ENCODE results near the gene MTG1.
"Not testable (repeated sequence)": the region's sequence is repeated elsewhere in the genome, so short reads cannot be mapped to it uniquely, and the experiment has no call there.

Gene MTG1

DNA sequence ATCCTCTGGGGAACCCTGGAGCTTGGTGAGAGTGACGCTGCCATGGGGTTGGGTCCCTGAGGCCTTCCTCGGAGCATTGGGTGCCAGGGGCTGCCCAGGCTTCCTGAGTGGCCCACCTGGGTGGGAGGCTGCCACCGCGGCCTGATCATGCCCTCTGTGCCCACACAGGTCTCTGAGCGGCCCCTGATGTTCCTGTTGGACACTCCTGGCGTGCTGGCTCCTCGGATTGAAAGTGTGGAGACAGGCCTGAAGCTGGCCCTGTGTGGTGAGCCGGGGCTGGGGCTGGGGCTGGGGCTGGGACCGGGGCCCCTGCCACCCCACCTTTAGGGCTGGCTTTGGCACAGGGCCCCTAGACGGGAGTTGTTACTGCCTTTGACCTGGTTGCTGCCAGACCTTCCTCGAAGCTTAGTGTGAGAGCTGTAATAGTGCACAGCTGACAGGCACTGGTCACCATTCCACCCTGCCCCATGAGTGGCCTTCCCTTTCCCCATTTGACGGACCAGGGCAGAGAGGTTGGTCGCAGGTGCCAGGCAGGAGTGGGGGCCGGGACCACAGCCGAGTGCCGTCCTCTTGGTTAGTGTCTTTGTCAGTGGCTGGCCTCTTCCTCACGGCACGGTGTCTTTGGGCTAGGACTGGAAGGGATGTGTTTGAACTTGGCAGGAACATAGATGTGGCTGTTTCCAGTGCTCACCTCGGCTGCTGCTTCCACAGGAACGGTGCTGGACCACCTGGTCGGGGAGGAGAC is 8.2 kb downstream of the MTG1 start:
- no peak for DNase-seq

DNA sequence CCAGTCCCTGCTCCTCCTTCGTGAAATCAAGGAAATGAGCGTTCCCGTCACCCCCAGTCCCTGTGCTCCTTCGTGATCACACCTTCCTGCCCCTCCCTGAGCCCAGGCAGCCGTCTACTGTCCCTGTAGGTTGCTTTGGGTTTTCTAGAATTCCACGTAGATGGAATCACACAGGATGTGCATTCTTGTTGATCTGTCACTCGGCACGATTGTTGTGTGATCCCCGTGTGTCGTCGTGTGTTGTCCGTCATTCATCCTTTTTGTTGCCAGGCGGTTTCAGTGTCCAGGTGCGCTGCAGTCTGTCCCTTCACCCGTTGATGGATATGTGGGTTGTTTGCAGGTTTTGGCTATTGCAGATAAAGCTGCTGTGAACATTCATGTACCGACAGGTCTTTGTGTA is 9.4 kb downstream of the MTG1 start:
- no peak for DNase-seq

DNA sequence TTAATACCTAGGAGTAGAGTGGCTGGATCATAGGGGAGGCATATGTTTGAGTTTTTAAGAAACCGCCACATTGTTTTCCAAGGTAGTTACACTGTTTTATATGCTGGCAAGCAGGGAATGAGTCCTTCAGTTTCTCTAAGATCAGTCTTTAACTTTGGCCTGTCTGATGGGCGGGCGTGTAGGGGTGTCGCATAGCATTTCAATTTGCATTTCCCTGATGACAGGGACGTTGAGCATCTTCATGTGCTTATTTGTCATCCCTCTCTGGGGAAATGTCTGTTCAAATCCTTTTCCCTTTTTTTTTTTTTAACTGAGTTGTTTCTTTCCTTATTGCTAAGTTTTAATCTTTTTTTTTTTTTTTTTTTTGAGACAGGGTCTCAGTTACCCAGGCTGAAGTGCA is 9.8 kb downstream of the MTG1 start:
- DNase-seq = no peak

DNA sequence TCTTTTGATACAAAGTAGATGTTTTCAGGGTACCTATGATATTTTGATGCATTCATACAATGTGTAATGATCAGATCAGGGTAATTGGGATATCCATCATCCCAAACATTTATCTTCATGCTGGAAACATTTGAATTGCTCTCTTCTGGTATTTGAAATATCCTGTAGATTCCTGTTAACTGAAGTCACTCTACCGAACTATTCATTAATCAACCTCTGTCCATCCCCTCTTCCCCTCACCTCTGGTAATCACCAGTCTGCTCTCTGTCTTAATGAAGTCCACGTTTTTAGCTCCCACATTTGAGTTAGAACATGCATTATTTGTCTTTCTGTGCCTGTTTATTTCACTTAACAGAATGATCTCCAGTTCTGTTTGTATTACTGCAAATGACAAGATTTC is 11.3 kb downstream of the MTG1 start:
- no peak for DNase-seq

DNA sequence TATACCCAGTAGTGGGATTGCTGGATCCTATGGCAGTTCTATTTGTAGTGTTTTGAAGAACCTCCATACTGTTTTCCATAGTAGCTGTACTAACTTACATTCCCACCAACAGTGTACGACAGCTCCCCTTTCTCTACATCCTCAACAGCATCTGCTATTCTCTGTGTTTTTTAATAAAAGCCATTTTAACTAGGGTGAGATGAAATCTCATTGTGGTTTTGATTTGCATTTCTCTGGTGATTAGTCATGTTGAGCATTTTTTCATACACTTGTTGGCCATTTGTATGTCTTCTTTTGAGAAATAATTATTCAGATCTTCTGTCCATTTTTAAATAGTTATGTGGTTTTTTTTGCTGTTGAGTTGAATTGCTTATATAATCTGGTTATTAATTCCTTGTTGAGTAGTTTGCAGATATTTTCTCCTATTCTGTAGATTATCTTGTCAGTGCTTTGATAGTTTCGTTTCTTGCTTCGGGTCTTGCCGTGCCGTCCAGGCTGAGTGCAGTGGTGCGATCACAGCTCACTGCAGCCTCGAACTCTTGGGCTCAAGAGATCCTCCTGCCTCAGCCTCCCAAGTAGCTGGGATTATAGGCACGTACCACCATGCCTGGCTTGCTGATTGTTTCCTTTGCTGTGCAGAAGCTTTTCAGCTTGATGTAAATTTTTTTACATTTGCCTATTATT is 12.0 kb downstream of the MTG1 start:
- no peak for DNase-seq

DNA sequence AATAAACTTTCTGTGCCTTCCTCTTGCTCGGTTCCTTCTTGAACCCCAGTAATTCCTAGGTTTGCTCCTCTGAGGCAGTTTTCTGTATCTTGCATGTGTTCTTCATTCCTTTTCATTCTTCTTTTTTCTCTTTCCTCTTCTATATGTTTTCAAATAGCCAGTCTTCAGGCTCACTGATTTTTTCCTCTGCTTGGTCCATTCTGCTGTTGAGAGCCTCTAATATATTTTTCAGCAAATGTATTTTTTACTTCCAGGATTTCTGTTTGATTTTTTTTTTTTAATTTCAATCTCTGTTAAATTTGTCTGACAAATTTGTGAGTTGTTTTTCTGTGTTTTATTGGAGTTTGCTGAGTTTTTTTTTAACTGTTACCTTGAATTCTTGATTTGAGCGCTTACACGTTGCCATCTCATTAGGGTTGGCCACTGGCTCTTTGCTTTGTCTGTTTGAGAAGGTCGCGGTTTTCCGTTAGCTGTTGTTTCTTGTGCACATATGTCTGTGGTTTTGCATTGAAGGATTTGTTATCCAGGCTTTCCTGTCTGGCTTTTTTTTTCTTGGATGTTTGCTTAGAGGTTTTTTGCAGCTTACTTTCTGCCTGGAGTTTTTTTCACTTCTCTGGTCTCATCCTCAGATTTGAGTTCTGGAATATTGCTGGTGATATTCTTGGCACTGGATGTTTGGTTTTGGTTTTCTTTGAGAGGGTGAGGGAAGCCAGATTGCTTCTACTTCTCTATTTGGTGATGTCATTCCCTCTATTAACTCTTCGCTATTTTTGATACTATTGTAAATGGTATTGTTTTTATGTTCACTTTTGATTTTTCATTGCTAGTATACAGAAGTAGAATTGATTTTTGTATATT is 17.8 kb downstream of the MTG1 start:
- no peak for DNase-seq

DNA sequence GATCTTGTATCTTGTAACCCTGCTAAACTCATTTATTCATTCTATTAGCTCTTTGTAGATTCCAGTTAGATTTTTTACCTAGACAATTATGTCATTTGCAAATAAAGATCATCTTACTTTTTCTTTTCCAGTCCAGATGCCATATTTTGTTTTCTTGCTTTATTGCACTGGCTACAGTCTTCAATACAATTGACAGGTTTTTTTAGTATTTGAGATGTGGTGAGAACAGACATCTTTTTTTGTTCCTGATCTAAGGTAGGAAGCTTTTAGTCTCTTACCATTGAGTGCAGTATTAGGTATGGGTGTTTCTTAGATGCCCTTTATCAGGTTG is 18.4 kb downstream of the MTG1 start:
- no peak for DNase-seq

DNA sequence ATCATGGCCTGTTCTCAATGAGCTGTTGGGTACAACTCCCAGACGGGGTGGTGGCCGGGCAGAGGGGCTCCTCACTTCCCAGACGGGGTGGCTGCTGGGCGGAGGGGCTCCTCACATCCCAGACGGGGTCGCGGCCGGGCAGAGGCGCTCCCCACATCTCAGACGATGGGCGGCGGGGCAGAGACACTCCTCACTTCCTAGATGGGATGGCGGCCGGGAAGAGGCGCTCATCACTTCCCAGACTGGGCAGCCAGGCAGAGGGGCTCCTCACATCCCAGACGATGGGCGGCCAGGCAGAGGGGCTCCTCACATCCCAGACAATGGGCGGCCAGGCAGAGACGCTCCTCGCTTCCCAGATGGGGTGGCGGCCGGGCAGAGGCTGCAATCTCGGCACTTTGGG is 20.4 kb downstream of the MTG1 start:
- not testable (repeated sequence) for DNase-seq

DNA sequence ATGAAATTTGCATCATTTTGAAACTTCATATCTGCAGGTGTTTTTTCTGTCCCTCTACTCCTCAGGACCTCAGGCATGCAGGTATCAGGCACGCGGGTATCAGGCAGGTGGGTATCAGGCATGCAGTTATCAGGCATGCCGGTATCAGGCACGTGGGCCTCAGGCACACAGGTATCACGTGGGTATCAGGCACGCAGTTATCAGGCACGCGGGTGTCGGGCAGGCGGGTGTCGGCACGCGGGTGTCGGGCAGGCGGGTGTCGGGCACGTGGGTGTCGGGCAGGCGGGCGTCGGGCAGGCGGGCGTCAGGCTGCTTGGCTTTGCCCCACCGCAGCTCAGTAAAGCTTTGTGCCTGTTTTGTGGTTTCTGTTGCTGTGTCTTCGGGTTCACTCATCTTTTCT is 21.8 kb downstream of the MTG1 start:
- DNase-seq = no peak

DNA sequence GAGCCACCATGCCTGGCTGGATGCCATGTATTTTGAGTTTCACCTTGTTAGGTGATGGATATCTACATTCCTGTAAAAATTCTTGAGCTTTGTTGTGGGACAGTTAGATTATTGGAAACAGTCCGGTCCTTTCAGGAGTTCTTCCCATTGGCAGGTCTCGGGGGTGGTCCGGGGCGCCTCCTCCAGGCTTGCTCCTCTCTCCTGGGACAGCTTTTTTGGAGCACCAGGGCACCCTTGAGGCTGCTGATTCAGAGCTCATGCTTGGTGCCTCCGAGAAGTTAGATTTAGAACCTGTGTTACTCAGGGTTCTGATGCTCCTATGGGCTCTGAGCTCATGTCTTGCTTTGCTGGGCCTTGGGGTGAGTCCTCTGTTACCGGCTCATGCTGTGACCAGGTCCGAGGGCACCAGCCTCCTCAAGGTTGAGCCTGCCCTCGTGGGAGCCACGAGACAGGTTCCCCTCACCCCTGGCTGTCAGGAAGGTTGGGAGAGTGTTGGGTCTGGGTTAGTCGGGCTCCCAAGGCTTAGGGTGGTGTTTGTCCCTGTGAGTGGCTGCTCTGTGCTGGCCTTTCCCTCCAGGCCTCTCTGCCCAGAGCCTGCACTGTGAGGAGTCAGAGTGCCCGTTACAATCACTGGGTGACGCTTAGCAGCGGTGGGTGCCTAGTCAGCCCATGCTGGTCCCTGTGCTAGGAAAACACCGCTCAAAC is 24.5 kb downstream of the MTG1 start:
- no peak for DNase-seq

DNA sequence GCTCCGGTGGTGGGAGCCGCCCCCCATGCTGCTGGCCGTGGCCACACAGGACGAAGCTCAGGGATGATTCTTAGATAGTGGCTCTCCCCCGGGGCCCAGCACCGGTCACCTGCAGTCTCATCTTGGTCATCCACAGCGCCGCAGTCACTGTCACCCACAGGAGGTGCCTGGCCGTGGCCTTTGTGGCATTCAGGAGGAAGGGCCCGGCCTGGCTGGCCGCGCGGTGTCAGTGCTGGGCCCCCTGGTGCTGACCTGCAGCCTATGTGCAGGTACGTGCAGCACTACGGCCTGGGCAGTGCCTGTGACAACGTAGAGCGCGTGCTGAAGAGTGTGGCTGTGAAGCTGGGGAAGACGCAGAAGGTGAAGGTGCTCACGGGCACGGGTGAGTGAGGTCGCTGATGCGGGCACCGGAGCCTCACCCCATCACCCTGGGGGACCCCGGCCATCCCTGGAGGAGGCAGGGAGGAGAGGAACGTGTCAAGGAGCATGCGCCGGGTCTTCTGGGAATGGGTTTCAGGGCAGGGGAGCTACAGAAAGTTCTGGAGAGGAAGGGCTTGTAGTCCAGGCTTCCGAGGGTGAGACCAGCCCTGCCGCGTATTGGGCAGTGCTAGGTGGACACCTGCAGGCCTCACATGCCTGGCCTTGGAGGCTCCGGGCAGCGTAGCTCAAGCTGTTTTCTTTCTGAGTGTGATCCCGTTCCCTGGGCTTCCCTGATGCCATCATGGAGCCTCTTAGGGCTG is 25.4 kb downstream of the MTG1 start:
- no peak for DNase-seq

DNA sequence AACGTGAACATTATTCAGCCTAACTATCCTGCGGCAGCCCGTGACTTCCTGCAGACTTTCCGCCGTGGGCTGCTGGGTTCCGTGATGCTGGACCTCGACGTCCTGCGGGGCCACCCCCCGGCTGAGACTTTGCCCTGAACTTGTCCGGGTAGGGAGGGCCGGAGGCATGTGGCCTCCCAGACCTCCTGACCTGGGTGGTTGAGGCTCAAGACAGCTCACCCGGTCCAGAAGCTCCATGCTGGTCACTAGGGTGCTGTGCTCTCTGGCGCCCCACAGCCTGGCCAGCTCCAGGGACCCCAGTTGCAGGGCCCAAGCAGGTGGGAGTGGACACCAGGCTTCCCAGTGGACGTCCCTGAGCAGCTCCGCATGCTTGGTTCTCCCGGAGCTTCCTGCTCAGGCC is 26.1 kb downstream of the MTG1 start:
- DNase-seq = no peak

DNA sequence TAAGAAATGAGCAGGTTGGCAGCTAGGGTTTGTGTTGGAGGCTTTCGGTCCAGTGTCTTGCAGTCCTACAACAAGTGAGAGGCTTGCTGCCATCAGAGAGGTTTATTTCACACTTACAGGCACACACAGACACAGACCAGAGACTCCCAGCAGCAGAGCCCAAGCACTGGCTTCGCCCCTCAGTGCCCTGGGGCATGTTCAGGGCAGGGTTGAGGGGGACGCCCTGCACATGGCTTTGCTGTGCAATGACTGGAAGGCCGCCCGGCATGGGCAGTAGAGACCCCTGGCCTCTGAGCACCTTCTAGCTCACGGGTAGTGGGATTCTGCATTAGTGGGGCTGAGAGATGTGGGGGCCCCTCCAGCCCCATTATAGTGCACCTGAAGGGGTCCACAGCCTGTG is 26.6 kb downstream of the MTG1 start:
- DNase-seq = no peak

DNA sequence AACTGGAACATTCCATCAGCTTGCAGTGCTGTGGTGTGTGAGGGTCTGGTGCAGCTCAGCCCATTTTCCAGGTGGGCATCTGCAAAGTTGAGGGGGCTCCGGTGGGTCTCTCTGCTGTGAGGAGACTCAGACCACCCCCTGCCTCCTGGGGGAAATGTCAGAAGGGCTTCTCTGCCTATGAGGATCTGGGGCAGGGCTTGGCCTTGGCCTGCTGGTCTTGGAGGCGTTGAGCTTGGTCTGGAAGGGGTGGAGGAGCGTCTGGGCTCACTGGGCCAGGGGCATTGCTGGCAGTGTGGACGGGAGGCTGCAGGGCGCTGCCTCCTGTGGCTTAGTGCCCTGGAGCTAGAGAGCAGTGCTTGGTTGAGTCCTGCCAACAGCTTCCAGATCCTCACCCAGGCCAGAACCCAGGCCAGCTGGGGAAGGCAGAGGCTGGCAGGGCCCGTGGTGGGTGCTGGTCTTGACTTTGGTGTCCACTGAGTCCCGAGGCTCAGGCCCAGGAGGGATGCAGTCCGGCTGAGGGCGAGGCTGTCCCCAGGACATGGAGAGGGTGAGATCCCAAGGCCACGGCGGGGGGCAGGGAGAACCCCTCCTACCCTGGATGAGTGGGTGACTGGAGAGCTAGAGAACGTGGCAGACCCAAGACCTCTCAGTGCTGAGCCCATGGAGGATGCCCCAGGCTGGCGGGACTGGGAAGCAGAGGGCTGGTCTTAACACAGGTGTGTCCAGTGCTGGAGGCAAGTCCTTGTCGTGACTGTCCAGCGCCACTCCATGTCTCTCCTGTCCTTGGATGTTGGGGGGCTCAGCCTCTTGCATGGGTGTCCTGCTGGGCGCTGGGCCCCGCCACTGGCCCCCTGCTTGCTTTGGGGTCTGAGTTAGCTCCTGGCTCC is 27.6 kb downstream of the MTG1 start:
- no peak for DNase-seq

DNA sequence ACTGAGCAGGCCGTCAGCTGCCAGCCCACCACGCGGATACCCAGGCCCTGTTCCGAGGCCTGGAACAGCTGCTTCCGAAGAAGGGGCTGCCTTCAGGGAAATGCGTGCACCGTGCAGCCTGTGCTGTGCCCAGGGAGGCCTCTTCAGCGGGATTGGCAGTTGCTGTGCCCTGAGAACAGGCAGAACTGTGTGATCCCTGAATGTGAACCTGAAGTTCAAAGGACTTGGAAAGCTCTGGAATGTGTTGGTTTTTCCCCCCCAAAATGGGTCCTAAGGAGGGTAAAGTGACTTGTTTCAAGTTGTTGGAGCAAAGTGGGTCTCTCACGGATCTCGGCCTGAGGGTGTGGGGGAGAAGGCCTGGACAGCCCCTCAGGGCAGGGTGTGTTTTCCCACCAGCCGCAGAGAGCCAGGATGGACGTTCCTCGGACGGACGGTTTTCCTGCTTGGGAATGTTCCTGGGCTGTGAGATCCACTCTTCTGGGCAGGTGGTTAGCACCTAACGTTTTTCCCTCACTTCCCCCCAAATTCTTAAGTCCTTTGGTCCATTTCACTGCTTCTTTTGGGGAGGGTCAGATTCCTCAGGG is 28.4 kb downstream of the MTG1 start:
- DNase-seq = no peak

DNA sequence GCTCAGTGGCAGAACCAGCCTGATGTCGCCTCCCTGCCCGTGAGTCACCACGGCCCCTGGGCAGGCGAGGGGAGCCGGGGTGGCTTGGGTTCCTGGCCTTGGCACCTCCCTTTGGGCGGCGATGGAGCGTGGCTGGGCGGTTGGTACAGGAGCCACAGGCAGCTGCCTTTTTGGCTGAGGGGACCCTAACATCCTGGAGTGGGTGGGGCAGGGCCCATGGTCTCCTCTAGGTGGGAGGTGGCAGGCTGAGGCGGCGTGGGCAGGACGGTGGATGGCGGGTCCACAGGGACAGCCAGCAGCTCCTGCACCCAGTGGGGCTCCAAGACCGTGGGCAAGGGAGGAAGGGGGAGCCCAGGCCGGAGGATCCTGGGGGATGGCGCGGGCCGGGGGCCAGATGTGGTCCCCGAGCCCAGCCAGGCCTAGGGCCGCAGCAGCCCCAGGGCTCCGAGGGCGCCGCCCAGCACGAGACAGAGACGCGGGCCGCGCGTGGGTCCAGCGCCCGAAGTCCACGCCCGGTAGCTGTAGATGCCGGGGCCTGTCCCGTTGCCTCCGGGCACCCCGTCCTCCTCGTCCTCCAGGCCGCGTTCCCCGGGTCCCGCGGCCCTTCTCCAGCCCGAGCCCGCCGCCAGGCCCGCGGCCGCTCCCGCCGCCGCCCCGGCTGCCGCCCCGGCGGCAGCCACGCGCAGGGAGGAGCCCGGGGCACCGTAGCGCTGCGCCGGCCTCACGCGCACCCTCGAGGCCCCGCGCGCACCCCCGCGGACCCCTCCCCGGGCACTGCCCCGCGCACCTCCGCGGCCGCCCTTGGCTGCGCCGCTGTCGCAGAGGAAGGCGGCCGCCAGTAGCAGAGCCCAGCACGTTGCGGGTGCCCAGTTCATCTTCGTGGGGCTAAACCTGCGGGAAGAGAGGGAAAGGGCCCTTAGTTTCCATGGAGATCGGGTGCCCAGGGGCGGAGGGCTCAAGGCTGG is 29.1 kb downstream of the MTG1 start:
- no peak for DNase-seq

DNA sequence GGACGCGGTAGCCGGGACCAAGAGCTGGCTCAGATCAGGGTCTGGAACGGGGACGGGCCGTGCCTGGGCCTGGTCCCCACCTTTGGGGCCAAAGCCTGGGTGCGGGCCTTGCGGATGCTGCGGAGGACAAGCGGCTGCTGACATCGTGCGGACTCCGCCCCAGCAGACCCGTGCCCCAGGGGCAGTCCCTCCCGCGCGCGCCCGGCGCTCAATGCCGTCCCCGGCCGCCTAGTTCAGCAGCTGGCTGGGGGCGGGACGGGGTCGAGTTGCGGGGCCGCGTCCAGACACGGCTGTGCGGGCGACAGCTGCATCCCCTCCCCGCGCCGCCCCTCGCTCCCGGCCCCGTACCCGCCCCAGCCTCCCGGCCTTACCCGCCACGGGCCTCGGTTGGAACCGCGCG is 30.1 kb downstream of the MTG1 start:
- not testable (repeated sequence) for DNase-seq

DNA sequence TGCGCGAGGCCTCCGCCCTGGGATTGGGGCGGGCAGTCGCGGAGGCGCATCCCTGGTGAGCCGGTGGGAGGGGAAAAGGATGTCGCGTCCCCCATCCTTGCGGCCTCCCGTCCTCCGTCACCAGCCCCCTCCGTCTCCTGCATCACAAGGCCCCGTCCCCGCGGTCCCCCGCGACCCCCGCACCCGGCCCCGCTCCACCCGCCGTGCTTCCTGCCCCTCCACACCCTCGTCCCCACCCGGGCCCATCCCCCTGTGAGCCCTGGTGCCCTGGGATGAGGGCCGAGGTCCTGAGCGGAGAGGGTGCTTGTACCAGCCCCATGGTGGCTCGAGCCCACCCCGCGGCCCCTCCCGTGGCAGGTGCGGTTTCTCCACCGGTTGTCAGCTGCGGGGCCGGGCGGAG is 30.6 kb downstream of the MTG1 start, which contains the start of gene SPRN:
TSS of gene SPRN (minus strand) at position 25 of the 400 bp plus-strand sequence. CDS start 944 bp downstream, outside the sequence.
- DNase-seq = not testable (repeated sequence)

DNA sequence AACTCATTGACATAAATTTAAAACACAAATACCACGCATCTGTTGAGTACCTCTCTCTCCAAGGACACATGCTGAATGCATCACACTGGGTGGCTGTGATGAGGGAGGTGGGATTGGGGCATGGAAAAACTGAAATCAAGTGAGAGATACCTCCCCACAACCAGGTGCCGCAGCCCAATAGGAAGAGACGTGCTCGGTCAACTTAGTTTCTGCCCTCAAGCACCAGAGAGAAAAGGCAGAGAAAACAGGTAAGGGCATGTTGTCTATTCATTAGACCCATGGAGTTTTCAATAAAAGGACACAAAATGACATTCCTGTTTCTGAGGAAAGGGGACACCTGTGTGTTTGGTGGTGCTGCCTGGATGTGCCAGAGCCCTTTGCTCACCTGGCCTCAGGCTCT is 35.6 kb downstream of the MTG1 start:
- not testable (repeated sequence) for DNase-seq

Measured in SIG-M5 (cell line).